ENCODE data around the gene NTN1. TPM values are rescaled to one million over a fixed set of nuclear protein-coding genes. Genes with fewer than 3 reads are reported as not detected.

The NTN1 gene
- total RNA-seq, 1 donor from 2014 or later = 29.6 TPM

GRCh38 chr17:8997994-8998628 is 23.2 kb upstream of the NTN1 start:
- Histone ChIP-seq H3K4me1 (no peaks in the 10 kb centered on the region), H3K4me3 (no peak overlapping the region), H3K27me3 (no peaks in the 10 kb centered on the region), H3K27ac (no peak overlapping the region), H3K9me3 (no peaks in the 10 kb centered on the region), H3K36me3 (no peaks in the 10 kb centered on the region)
- peak in 1 of 2 donors; percentile 79 for DNase-seq (ENCODE audit: low spot score in 2 of 2)
- TF ChIP-seq CTCF (IDR thresholded peaks at IDR 0.05) = peak; percentile 74 to 78 (median 77)
- intact Hi-C loops (cut with DNase I) = no loop called here

GRCh38 chr17:9001559-9001958 is 19.8 kb upstream of the NTN1 start:
- H3K27ac ChIP-seq = no peak overlapping the region
- H3K4me3 ChIP-seq = no peak overlapping the region
- H3K9me3 ChIP-seq = no peaks in the 10 kb centered on the region
- intact Hi-C loops (cut with DNase I) = no loop called here
- H3K4me1 ChIP-seq = peaks cover 0 to 4% of the 10 kb centered on the region in 2 donors
- H3K36me3 ChIP-seq = no peaks in the 10 kb centered on the region
- no peak for TF ChIP-seq CTCF (IDR thresholded peaks at IDR 0.05)
- peak in 1 of 2 donors; percentile 8 for DNase-seq (ENCODE audit: low spot score in 2 of 2)
- no peaks in the 10 kb centered on the region for H3K27me3 ChIP-seq

GRCh38 chr17:9002227-9002605 is 19.1 kb upstream of the NTN1 start:
- intact Hi-C loops (cut with DNase I) = no loop called here
- no peak for TF ChIP-seq CTCF (IDR thresholded peaks at IDR 0.05)
- Histone ChIP-seq H3K27ac (no peak overlapping the region), H3K9me3 (no peaks in the 10 kb centered on the region), H3K4me3 (peak overlapping the region in 1 of 2 donors; percentile 77), H3K27me3 (no peaks in the 10 kb centered on the region), H3K36me3 (no peaks in the 10 kb centered on the region), H3K4me1 (peaks cover 0 to 4% of the 10 kb centered on the region in 2 donors)
- peak in 1 of 2 donors; percentile 50 for DNase-seq (ENCODE audit: low spot score in 2 of 2)

- peak in 1 of 2 donors; percentile 65 for DNase-seq (ENCODE audit: low spot score in 2 of 2)
- Histone ChIP-seq H3K4me3 (peak overlapping the region; percentile 64 to 77), H3K36me3 (no peaks in the 10 kb centered on the region), H3K4me1 (peaks cover 0 to 4% of the 10 kb centered on the region in 2 donors), H3K9me3 (no peaks in the 10 kb centered on the region), H3K27ac (peak overlapping the region in 1 of 2 donors; percentile 19), H3K27me3 (no peaks in the 10 kb centered on the region)
- intact Hi-C loops (cut with DNase I) = loop anchor here (1.0 kb wide), 3 partner anchors 20 to 290 kb away; no protein-coding TSS in a partner anchor
- TF ChIP-seq CTCF (IDR thresholded peaks at IDR 0.05) = peak; percentile 30 to 37 (median 30)
Measured at GRCh38 chr17:9002606-9003354, 18.5 kb upstream of the NTN1 start.

GRCh38 chr17:9003355-9004131 is 17.8 kb upstream of the NTN1 start:
- intact Hi-C loops (cut with DNase I) = loop anchor here (1.0 kb wide), 3 partner anchors 19 to 289 kb away; no protein-coding TSS in a partner anchor
- Histone ChIP-seq H3K4me1 (peaks cover 0 to 4% of the 10 kb centered on the region in 2 donors), H3K27ac (peak overlapping the region in 1 of 2 donors; percentile 22), H3K9me3 (no peaks in the 10 kb centered on the region), H3K4me3 (peak overlapping the region; percentile 64 to 77), H3K27me3 (no peaks in the 10 kb centered on the region), H3K36me3 (no peaks in the 10 kb centered on the region)
- no peak for TF ChIP-seq CTCF (IDR thresholded peaks at IDR 0.05)
- DNase-seq (ENCODE audit: low spot score in 2 of 2) = peak in 1 of 2 donors; percentile 62

Data from ascending aorta (tissue), 2 donors.